Small intestine (tissue), 16 donors: ENCODE measurements around the gene TGM5. TPM values are rescaled to one million over a fixed set of nuclear protein-coding genes. Genes with fewer than 3 reads are reported as not detected.
A peak's percentile ranks its signal among the peaks of the same experiment; 100 is the strongest.

Experiments
- DNase-seq, 2 donors: peaks; one replicate each; pipeline versions ENCODE4 v3.0.0 to v3.0.0-alpha.2; 2013
- FAIRE-seq: peaks from 2 replicates; lab custom pipeline; 2012; peaks lifted over from hg19 to GRCh38; lab: Jason Lieb, UNC
- H3K27ac ChIP-seq, 3 donors: one replicate each; pipeline ENCODE4 v1.5.1; 2013; ENCODE audit warnings: low read length in 2 of 3, mild to moderate bottlenecking in 2 of 3, control low read depth in 1 of 3, inconsistent platforms in 1 of 3, low read depth in 1 of 3, moderate library complexity in 1 of 3
- H3K27me3 ChIP-seq, 3 donors: one replicate each; pipeline ENCODE4 v1.6.1; 2013; ENCODE audit warnings: low read length in 3 of 3, inconsistent platforms in 1 of 3; ENCODE audit not compliant: control insufficient read depth in 3 of 3, insufficient read depth in 3 of 3
- H3K36me3 ChIP-seq, 3 donors: one replicate each; pipeline ENCODE4 v1.6.1; 2013; ENCODE audit warnings: low read length in 3 of 3, inconsistent platforms in 1 of 3, low read depth in 1 of 3, mild to moderate bottlenecking in 1 of 3, moderate library complexity in 1 of 3; ENCODE audit not compliant: control insufficient read depth in 3 of 3, insufficient read depth in 2 of 3
- H3K4me1 ChIP-seq, 3 donors: one replicate each; pipeline ENCODE4 v1.6.1; 2013; ENCODE audit warnings: low read length in 2 of 3, inconsistent platforms in 1 of 3, low read depth in 1 of 3, mild to moderate bottlenecking in 1 of 3, moderate library complexity in 1 of 3; ENCODE audit not compliant: control insufficient read depth in 3 of 3, insufficient read depth in 2 of 3
- H3K4me3 ChIP-seq, 3 donors: one replicate each; pipeline ENCODE4 v1.5.1; 2013; ENCODE audit warnings: low read length in 3 of 3, control low read depth in 1 of 3, inconsistent platforms in 1 of 3, low read depth in 1 of 3, mild to moderate bottlenecking in 1 of 3, moderate library complexity in 1 of 3
- H3K9me3 ChIP-seq, 2 donors: one replicate each; pipeline ENCODE4 v1.6.1; 2013; ENCODE audit warnings: low read depth in 1 of 2, low read length in 1 of 2; ENCODE audit not compliant: control insufficient read depth in 2 of 2, insufficient read depth in 1 of 2
- WGBS, 3 donors: extraction: QIAGEN DNeasy Blood & Tissue Kit; methylation state at CpG; one replicate each; pipeline ENCODE4 v1.1.7; 2013; 5-methylcytosine and 5-hydroxymethylcytosine counted together
- long read RNA-seq, 10 donors: transcript quantifications; one replicate each; lab custom pipeline, GENCODE V29; 2026
- polyA plus RNA-seq, 4 donors: library from polyadenylated mRNA; stranded (reverse) in 3 of 4; unstranded in 1 of 4; fragments of 200-250 nt in 3 of 4; fragments of 120-200 nt in 1 of 4; gene quantifications; one replicate each; pipeline versions ENCODE4 v1.2.1 to v1.2.3, GENCODE V29; 2013
- donor health status: healthy with polysubstance abuse.
- donor health status: control.
- donor health status: control.
- donor health status: Bipolar disorder and iron deficiency.
- donor health status: healthy.

The TGM5 gene
- polyA plus RNA-seq = under 1 TPM in 2 of 4 donors, not detected in 2; 0.01 to 0.03 TPM
- long read RNA-seq, donor 1 = 0 reads
- long read RNA-seq, donor 2 = 0 reads
- long read RNA-seq, donor 3 = 0 reads
- long read RNA-seq, donor 4 = 0 reads
- long read RNA-seq, donor 5 = 0 reads
- long read RNA-seq, donor 6 = 0 reads
- long read RNA-seq, donor 7 = 0 reads
- long read RNA-seq, donor 8 = 0 reads
- long read RNA-seq, donor 9 = 0 reads
- long read RNA-seq, donor 10 = 0 reads

DNA sequence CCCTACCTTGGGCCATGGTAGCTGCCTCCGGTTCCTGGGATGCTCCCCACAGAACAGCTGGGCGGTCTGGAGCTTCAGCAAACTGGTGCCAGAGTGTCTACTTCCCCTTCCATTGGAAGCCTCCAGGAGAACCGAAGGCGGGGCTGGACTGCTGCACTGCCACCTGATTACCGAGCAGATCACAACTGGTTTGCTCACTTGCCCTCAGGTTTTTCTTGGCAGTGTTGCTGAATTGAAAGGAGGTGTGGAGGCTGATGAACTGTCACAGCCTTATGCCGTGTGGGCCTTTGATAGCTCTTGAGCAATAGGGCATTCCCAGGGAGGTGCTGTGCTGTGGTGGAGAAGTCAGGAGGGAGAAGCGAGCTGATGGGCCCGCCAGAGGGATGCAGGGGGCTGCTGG is at the start of gene TGM5:
Gene TGM5 (minus strand): TSS at position 95 of the 400 bp plus-strand sequence. CDS start 79 bp downstream, at position 16.
- Histone ChIP-seq H3K36me3 (no peaks in the 10 kb centered on the region), H3K9me3 (no peaks in the 10 kb centered on the region), H3K27ac (no peak within 1 kb of the TSS), H3K27me3 (peaks cover 0 to 22% (median 0%) of the 10 kb centered on the region in 3 donors), H3K4me1 (no peaks in the 10 kb centered on the region), H3K4me3 (no peak within 1 kb of the TSS)
- DNase-seq = peak; percentile 28 to 72
- FAIRE-seq = no peak
- WGBS, 3 donors = 13 to 56% (median 38%) methylated on average over 8 of the region's 8 CpGs

DNA sequence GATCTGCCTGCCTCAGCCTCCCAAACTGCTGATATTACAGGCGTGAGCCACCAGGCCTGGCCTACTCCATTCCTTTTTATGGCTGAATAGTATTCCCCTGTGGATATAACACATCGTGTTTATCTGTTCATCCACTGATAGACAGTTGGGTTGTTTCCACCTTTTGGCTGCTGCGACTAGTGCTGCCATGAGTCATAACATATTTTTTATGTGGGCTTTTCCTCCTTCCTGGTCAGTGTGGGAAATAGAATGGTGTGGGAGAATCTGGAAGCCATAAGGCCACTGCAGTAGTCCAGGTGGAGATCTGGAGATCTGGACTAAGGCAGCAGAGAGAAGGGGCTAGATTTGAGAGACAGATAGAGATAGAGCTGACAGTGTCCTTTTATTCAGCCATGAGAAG is 47.4 kb upstream of the TGM5 start:
- no peak for DNase-seq
- 49 to 69% (median 50%) methylated on average over 3 of the region's 3 CpGs for WGBS, 3 donors
- Histone ChIP-seq H3K27ac (no peak overlapping the region), H3K9me3 (no peaks in the 10 kb centered on the region), H3K27me3 (peaks cover 0 to 25% (median 0%) of the 10 kb centered on the region in 3 donors), H3K4me1 (no peaks in the 10 kb centered on the region), H3K4me3 (no peak overlapping the region), H3K36me3 (no peaks in the 10 kb centered on the region)
- FAIRE-seq = no peak

DNA sequence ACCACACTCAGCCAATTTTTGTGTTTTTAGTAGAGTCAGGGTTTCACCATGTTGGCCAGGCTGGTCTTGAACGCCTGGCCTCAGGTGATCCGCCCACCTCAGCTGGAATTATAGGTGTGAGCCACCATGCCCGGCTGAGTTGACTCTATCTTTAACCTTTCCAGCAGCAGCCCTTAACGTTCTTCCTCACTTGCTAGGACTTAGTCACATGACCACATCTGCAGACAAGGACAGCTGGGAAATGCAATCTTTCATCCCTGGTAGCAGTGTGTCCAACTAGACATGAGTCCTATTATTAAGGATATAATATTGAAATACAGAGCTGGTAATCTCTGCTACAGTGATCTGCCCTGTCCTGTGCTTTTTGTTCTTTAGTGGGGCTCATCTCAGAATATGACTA is 45.6 kb upstream of the TGM5 start:
- Histone ChIP-seq H3K27ac (no peak overlapping the region), H3K4me1 (no peaks in the 10 kb centered on the region), H3K4me3 (no peak overlapping the region), H3K27me3 (peaks cover 0 to 28% (median 7%) of the 10 kb centered on the region in 3 donors), H3K36me3 (no peaks in the 10 kb centered on the region), H3K9me3 (no peaks in the 10 kb centered on the region)
- FAIRE-seq = no peak
- 57 to 60% (median 59%) methylated on average over 4 of the region's 4 CpGs for WGBS, 3 donors
- no peak for DNase-seq

GRCh38 chr15:43302205-43302817 is 35.6 kb upstream of the TGM5 start, which contains the start of gene TGM7:
Gene TGM7 (minus strand): TSS chr15:43302255.
- Histone ChIP-seq H3K4me1 (no peaks in the 10 kb centered on the region), H3K4me3 (no peak within 1 kb of the TSS), H3K27ac (no peak within 1 kb of the TSS), H3K36me3 (no peaks in the 10 kb centered on the region), H3K27me3 (peaks cover 0 to 5% (median under 1%) of the 10 kb centered on the region in 3 donors), H3K9me3 (no peaks in the 10 kb centered on the region)
- WGBS, 3 donors = 81 to 89% (median 89%) methylated on average over 11 of the region's 11 CpGs
- FAIRE-seq = no peak
- DNase-seq = no peak

DNA sequence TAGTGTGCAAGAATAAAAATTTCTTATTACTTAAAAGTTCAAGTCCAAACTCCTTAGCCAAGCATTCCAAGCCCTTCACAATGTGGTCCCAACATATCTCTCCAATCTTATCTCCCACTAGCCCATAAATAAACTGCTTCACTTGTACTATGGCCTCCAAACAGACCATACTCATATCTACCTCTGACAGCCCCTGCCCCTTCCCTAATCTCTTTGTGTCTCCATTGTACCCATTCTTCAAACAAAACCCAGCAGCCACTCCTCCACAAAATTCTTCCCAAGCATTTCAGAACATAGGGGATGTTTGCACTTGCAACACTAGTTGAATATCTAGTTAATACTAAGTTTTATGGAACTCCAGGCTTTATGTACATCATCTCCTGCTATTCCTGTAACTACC is 33.2 kb upstream of the TGM5 start:
- DNase-seq (no peak), FAIRE-seq (no peak)
- Histone ChIP-seq H3K27ac (no peak overlapping the region), H3K9me3 (no peaks in the 10 kb centered on the region), H3K27me3 (peaks cover 0 to 5% (median 0%) of the 10 kb centered on the region in 3 donors), H3K4me3 (no peak overlapping the region), H3K36me3 (no peaks in the 10 kb centered on the region), H3K4me1 (no peaks in the 10 kb centered on the region)

GRCh38 chr15:43299411-43299810 is 32.7 kb upstream of the TGM5 start:
- no peaks in the 10 kb centered on the region for H3K36me3 ChIP-seq
- H3K9me3 ChIP-seq = no peaks in the 10 kb centered on the region
- no peak overlapping the region for H3K4me3 ChIP-seq
- H3K4me1 ChIP-seq = no peaks in the 10 kb centered on the region
- no peak overlapping the region for H3K27ac ChIP-seq
- DNase-seq = peak in 1 of 2 donors; percentile 24
- 25 to 62% (median 38%) methylated on average over 3 of the region's 3 CpGs for WGBS, 3 donors
- peaks cover 0 to 8% (median 0%) of the 10 kb centered on the region in 3 donors for H3K27me3 ChIP-seq
- FAIRE-seq = no peak

DNA sequence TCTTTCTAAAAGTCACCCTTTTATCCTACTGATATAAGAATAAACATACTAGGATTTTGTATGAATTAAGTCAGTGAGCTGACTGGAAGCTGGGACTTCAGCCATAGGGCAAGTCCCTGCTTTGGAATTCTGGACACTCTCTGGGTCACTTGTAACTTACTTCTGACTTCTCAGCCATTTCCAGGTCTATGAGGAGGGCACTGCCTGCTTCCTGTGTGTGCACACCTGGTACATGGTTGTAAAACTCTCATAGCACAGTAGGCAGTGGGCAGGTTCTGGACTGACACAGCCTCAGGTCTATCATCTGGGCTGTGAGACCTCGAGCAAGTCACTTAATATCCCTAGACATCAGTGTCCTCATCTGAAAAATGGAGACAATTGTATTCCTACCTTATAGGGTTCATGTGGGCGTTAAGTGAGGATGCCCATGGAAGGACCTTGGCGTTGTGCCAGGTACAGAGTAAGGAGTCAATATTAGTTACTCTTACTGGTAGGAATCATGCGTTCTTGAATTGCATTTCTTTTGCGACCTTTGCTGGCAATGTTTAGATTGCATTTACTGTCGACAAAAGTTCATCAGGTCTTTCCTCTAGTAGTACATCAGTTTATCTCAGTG is 27.5 kb upstream of the TGM5 start:
- WGBS, 3 donors = 18 to 60% (median 38%) methylated on average over 6 of the region's 6 CpGs
- Histone ChIP-seq H3K4me3 (no peak overlapping the region), H3K36me3 (no peaks in the 10 kb centered on the region), H3K27ac (no peak overlapping the region), H3K9me3 (no peaks in the 10 kb centered on the region), H3K27me3 (peaks cover 0 to 28% (median 2%) of the 10 kb centered on the region in 3 donors), H3K4me1 (no peaks in the 10 kb centered on the region)
- FAIRE-seq (no peak), DNase-seq (no peak)

GRCh38 chr15:43293432-43293831 is 26.7 kb upstream of the TGM5 start:
- no peaks in the 10 kb centered on the region for H3K4me1 ChIP-seq
- no peak for FAIRE-seq
- WGBS, 3 donors = 9 to 16% (median 12%) methylated on average over 10 to 19 of the region's 24 CpGs
- no peak overlapping the region for H3K27ac ChIP-seq
- peaks cover 0 to 26% (median 2%) of the 10 kb centered on the region in 3 donors for H3K27me3 ChIP-seq
- H3K4me3 ChIP-seq = no peak overlapping the region
- DNase-seq = no peak
- no peaks in the 10 kb centered on the region for H3K9me3 ChIP-seq
- no peaks in the 10 kb centered on the region for H3K36me3 ChIP-seq
